SK-N-SH (cell line): ENCODE data around the gene TM9SF2. TPM values are rescaled to one million over a fixed set of nuclear protein-coding genes. Genes with fewer than 3 reads are reported as not detected.

ENCODE experiments used
- CTCF ChIA-PET: fragments of 300-600, 350-600 bp; formaldehyde crosslinking; extraction: SDS; loops from one replicate; lab custom pipeline; 2021; lab: Yijun Ruan, JAX
- POLR2A ChIA-PET: fragments of 350-600 bp; sonication (Branson Sonifier 250); formaldehyde crosslinking; extraction: SDS; loops from one replicate; lab custom pipeline; 2020; ENCODE audit warnings: antibody characterized with exemption, inconsistent platforms; lab: Yijun Ruan, JAX
- DNase-seq: peaks from one replicate; pipeline ENCODE4 v3.0.0; 2012
- H2AFZ ChIP-seq: fragments of 200-600 bp; sonication (generic); 2 replicates; pipeline ENCODE4 v1.8.1; 2016; ENCODE audit warnings: antibody characterized with exemption, mild to moderate bottlenecking, low read depth
- H3F3A ChIP-seq: fragments of 200-600 bp; sonication (generic); replicated peaks from 2 replicates; pipeline ENCODE3; 2016; ENCODE audit warnings: antibody characterized with exemption, mild to moderate bottlenecking; ENCODE audit not compliant: insufficient read depth
- H3K27ac ChIP-seq, 2 experiments: fragments of 200-500 bp in 1 of 2; fragments of 200-600 bp in 1 of 2; sonication (Bioruptor generic) in 1 of 2; sonication (generic), shearing (Covaris generic) in 1 of 2; 2 replicates each; pipeline versions ENCODE4 v1.5.1 to v1.6.1; 2014 to 2016; ENCODE audit warnings: low read depth in 2 of 2, inconsistent platforms in 1 of 2, low read length in 1 of 2, mild to moderate bottlenecking in 1 of 2, mixed read lengths in 1 of 2
- H3K27me3 ChIP-seq: fragments of 200-600 bp; sonication (generic), shearing (Covaris generic); 2 replicates; pipeline ENCODE4 v1.6.1; 2016; ENCODE audit warnings: mixed run types; ENCODE audit not compliant: insufficient read depth
- H3K36me3 ChIP-seq, 2 experiments: fragments of 200-500 bp in 1 of 2; fragments of 200-600 bp in 1 of 2; sonication (Bioruptor generic) in 1 of 2; sonication (generic) in 1 of 2; replicated peaks in 1 of 2; 2 replicates each; pipeline versions ENCODE3 to v1.5.1; 2014 to 2016; ENCODE audit warnings: low read length in 1 of 2, mild to moderate bottlenecking in 1 of 2; ENCODE audit not compliant: insufficient read depth in 2 of 2, control insufficient read depth in 1 of 2
- H3K4me1 ChIP-seq, 2 experiments: fragments of 200-500 bp in 1 of 2; fragments of 200-600 bp in 1 of 2; sonication (Bioruptor generic) in 1 of 2; sonication (generic), shearing (Covaris generic) in 1 of 2; 2 replicates each; pipeline versions ENCODE4 v1.5.1 to v1.6.1; 2014 to 2016; ENCODE audit warnings: low read depth in 1 of 2, low read length in 1 of 2, mixed run types in 1 of 2; ENCODE audit not compliant: insufficient read depth in 2 of 2, control insufficient read depth in 1 of 2
- H3K4me2 ChIP-seq: fragments of 200-600 bp; sonication (generic), shearing (Covaris generic); 2 replicates; pipeline ENCODE4 v1.6.1; 2017; ENCODE audit warnings: mixed run types
- H3K4me3 ChIP-seq, 2 experiments: fragments of 200-500 bp in 1 of 2; fragments of 200-600 bp in 1 of 2; sonication (Bioruptor generic) in 1 of 2; sonication (generic), shearing (Covaris generic) in 1 of 2; 2 replicates each; pipeline versions ENCODE4 v1.5.1 to v1.8.1; 2014 to 2016; ENCODE audit warnings: low read depth in 2 of 2, inconsistent platforms in 1 of 2, low read length in 1 of 2, mild to moderate bottlenecking in 1 of 2, mixed read lengths in 1 of 2, moderate library complexity in 1 of 2
- H3K79me2 ChIP-seq: fragments of 200-600 bp; sonication (generic); 2 replicates; pipeline ENCODE4 v1.8.1; 2017; ENCODE audit warnings: mild to moderate bottlenecking; ENCODE audit not compliant: insufficient read depth
- H3K9ac ChIP-seq: fragments of 200-600 bp; sonication (generic); 2 replicates; pipeline ENCODE4 v1.6.1; 2017; ENCODE audit warnings: mixed run types
- H3K9me2 ChIP-seq: fragments of 200-600 bp; sonication (generic); 2 replicates; pipeline ENCODE4 v1.6.1; 2017; ENCODE audit warnings: mixed run types
- H3K9me3 ChIP-seq: fragments of 200-600 bp; sonication (generic); 2 replicates; pipeline ENCODE4 v1.6.1; 2017; ENCODE audit warnings: mixed run types, mild to moderate bottlenecking, moderate library complexity
- H4K20me1 ChIP-seq: fragments of 200-600 bp; sonication (generic); 2 replicates; pipeline ENCODE4 v1.6.1; 2017; ENCODE audit warnings: mild to moderate bottlenecking, mixed run types; ENCODE audit not compliant: insufficient read depth
- FOXJ3 ChIP-seq: sonication (generic); formaldehyde crosslinking; IDR thresholded peaks from 2 replicates; pipeline ENCODE4 v1.5.1; 2020; ENCODE audit warnings: mild to moderate bottlenecking, missing genetic modification reagents
- GABPA ChIP-seq: IDR thresholded peaks from 2 replicates; pipeline ENCODE4 v1.4.0; 2012; ENCODE audit warnings: low read depth, mild to moderate bottlenecking
- GATA2 ChIP-seq: sonication (generic); formaldehyde crosslinking; IDR thresholded peaks from 2 replicates; pipeline ENCODE4 v1.5.0; 2020; ENCODE audit warnings: mild to moderate bottlenecking, missing genetic modification reagents
- MEF2A ChIP-seq: IDR thresholded peaks from 2 replicates; pipeline ENCODE4 v1.4.0; 2012; ENCODE audit warnings: low read depth, borderline replicate concordance
- NFIC ChIP-seq: IDR thresholded peaks from 2 replicates; pipeline ENCODE4 v1.4.0; 2012; ENCODE audit warnings: borderline replicate concordance
- NRF1 ChIP-seq: IDR thresholded peaks from 2 replicates; pipeline ENCODE4 v1.6.1; 2012; ENCODE audit warnings: low read depth, mild to moderate bottlenecking, low read length
- PBX3 ChIP-seq: IDR thresholded peaks from 2 replicates; pipeline ENCODE4; 2012
- POLR2AphosphoS5 ChIP-seq: IDR thresholded peaks from 2 replicates; pipeline ENCODE4 v1.6.1; 2012; ENCODE audit warnings: low read depth, low read length
- RFX5 ChIP-seq: IDR thresholded peaks from 2 replicates; pipeline ENCODE4 v1.6.1; 2012; ENCODE audit warnings: mild to moderate bottlenecking, improper control_type of control experiment, low read length
- RXRA ChIP-seq: IDR thresholded peaks from 2 replicates; pipeline ENCODE4 v1.4.0; 2012; ENCODE audit warnings: low read depth, mild to moderate bottlenecking, borderline replicate concordance
- TAF1 ChIP-seq: IDR thresholded peaks from 2 replicates; pipeline ENCODE4 v1.6.1; 2012; ENCODE audit warnings: low read depth, mild to moderate bottlenecking, low read length, moderate library complexity, borderline replicate concordance
- WGBS: methylation state at CpG from one replicate; pipeline ENCODE4 v1.1.6; 2017; ENCODE audit warnings: low lambda C conversion rate; 5-methylcytosine and 5-hydroxymethylcytosine counted together
- polyA plus RNA-seq, 3 experiments: library from polyadenylated mRNA; depleted of rRNA; stranded (reverse); fragments of >200 nt; gene quantifications; 2 replicates each; pipeline ENCODE4 v1.2.3, GENCODE V29; 2012
- TF ChIP-seq, protein P1 (sequence below): fragments of 200-600 bp; sonication (generic); IDR thresholded peaks from 2 replicates; pipeline ENCODE4 v1.6.1; 2017; ENCODE audit warnings: antibody characterized with exemption, mild to moderate bottlenecking, moderate library complexity
- TF ChIP-seq, protein P2 (sequence below): IDR thresholded peaks from 2 replicates; pipeline ENCODE4 v1.4.0; 2012; ENCODE audit warnings: low read depth
- TF ChIP-seq, protein P3 (sequence below): IDR thresholded peaks from 2 replicates; pipeline ENCODE4 v1.4.0; 2012; ENCODE audit warnings: low read depth, borderline replicate concordance

Gene TM9SF2
- polyA plus RNA-seq, 1 of the 3 experiments (the other 2 are of a cell fraction), result 49.8 TPM

DNA sequence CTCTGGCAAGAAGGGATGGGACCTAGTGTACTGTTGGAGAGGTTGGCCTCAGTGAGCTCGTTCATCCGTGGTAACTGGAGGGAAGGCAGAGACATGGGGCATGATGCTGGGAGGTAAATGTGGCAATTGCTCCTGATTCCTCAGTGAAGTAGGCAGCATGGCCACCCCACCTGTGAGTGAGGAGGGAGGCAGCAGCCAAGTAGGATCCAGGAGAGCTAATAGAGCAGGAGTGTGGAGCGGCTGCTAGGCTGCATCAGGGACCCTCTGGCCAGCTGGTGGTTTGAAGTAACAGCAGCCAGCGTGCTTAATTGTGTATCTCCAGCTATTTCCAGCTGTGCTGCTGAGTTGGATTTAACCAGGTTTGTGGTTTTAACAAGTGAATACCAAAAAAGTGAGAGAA lies 24.7 kb downstream of the TM9SF2 start:
- Histone ChIP-seq H3K4me1 (no peaks in the 10 kb centered on the region), H3K4me2 (no peak overlapping the region), H3K9me3 (no peaks in the 10 kb centered on the region), H3F3A (no peaks in the 10 kb centered on the region), H3K27ac (no peak overlapping the region), H3K9ac (no peak overlapping the region), H3K36me3 (peaks cover 34 to 44% of the 10 kb centered on the region in 2 experiments), H3K4me3 (no peak overlapping the region), H3K79me2 (0 out of 2 replicates have a peak, but pooled peaks cover 8% of the 10 kb centered on the region), H2AFZ (no peak overlapping the region), H3K9me2 (no peaks in the 10 kb centered on the region), H4K20me1 (0 out of 2 replicates have a peak, but pooled peaks cover 5% of the 10 kb centered on the region), H3K27me3 (no peaks in the 10 kb centered on the region)
- POLR2A ChIA-PET, result no interaction called here
- DNase-seq, result no peak
- CTCF ChIA-PET, result no interaction called here
- WGBS, result 100% methylated on average over 4 of the region's 4 CpGs
- no peak for TF ChIP-seq MEF2A
- no peak for TF ChIP-seq TAF1
- TF ChIP-seq PBX3, result no peak
- TF ChIP-seq GABPA, result no peak
- no peak for TF ChIP-seq NRF1
- no peak for TF ChIP-seq RXRA

DNA sequence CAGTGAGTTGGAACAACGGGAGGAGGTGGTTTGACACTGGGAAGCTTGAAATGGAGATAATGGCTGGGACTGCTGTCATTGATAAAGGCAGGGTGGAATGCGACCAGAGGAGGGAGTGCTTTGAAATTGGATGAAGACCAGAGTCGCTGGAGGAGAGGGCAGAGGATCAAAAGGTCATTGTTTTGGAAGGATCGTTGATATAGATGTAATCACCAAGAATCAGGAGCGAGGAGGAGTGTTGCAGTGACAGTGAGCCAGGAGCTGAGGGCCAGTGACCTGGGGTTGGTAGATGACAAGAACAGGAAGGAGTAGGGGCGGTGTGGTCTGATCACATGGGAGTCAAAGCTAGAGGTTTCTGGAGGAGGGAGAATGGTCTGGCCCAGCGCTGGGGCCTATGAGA lies 25.3 kb downstream of the TM9SF2 start:
- ChIA-PET POLR2A (no interaction called here), CTCF (no interaction called here)
- TF ChIP-seq, protein P1, sequence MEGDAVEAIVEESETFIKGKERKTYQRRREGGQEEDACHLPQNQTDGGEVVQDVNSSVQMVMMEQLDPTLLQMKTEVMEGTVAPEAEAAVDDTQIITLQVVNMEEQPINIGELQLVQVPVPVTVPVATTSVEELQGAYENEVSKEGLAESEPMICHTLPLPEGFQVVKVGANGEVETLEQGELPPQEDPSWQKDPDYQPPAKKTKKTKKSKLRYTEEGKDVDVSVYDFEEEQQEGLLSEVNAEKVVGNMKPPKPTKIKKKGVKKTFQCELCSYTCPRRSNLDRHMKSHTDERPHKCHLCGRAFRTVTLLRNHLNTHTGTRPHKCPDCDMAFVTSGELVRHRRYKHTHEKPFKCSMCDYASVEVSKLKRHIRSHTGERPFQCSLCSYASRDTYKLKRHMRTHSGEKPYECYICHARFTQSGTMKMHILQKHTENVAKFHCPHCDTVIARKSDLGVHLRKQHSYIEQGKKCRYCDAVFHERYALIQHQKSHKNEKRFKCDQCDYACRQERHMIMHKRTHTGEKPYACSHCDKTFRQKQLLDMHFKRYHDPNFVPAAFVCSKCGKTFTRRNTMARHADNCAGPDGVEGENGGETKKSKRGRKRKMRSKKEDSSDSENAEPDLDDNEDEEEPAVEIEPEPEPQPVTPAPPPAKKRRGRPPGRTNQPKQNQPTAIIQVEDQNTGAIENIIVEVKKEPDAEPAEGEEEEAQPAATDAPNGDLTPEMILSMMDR, result no peak
- no peak for TF ChIP-seq NRF1
- TF ChIP-seq, protein P2, sequence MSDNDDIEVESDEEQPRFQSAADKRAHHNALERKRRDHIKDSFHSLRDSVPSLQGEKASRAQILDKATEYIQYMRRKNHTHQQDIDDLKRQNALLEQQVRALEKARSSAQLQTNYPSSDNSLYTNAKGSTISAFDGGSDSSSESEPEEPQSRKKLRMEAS, result no peak
- TF ChIP-seq NFIC, result no peak
- no peak for TF ChIP-seq TAF1
- no peak for TF ChIP-seq POLR2AphosphoS5
- TF ChIP-seq RFX5, result no peak
- no peak for TF ChIP-seq FOXJ3 (CRISPR knock-in tag)
- no peak for TF ChIP-seq GATA2
- TF ChIP-seq, protein P3, sequence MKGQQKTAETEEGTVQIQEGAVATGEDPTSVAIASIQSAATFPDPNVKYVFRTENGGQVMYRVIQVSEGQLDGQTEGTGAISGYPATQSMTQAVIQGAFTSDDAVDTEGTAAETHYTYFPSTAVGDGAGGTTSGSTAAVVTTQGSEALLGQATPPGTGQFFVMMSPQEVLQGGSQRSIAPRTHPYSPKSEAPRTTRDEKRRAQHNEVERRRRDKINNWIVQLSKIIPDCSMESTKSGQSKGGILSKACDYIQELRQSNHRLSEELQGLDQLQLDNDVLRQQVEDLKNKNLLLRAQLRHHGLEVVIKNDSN, result no peak
- no peak for TF ChIP-seq GABPA
- Histone ChIP-seq H3K36me3 (peaks cover 33 to 44% of the 10 kb centered on the region in 2 experiments), H3K79me2 (0 out of 2 replicates have a peak, but pooled peaks cover 8% of the 10 kb centered on the region), H3K9ac (no peak overlapping the region), H3F3A (no peaks in the 10 kb centered on the region), H3K27ac (no peak overlapping the region), H2AFZ (no peak overlapping the region), H3K4me3 (no peak overlapping the region), H3K9me3 (no peaks in the 10 kb centered on the region), H3K4me1 (no peaks in the 10 kb centered on the region), H4K20me1 (0 out of 2 replicates have a peak, but pooled peaks cover 5% of the 10 kb centered on the region), H3K27me3 (no peaks in the 10 kb centered on the region), H3K9me2 (no peaks in the 10 kb centered on the region), H3K4me2 (no peak overlapping the region)
- no peak for DNase-seq
- WGBS, result 92% methylated on average over 7 of the region's 7 CpGs
